HepG2 (cell line): ENCODE measurements around the gene EVC. TPM values are rescaled to one million over a fixed set of nuclear protein-coding genes. Genes with fewer than 3 reads are reported as not detected.

Source experiments
- ATAC-seq: fragments of 200-7000 bp; cut with Tn5 transposase; 3 replicates; pipeline ENCODE4 v1.9.1; 2020; ENCODE audit warnings: mild to moderate bottlenecking, moderate library complexity
- BruUV-seq: library from RNA; stranded (reverse); fragments of 400-500 nt; replicated peaks from 2 replicates; lab custom pipeline; 2021; lab: Mats Ljungman, UMichigan
- CTCF ChIA-PET: fragments of 300-600 bp; formaldehyde crosslinking; extraction: SDS; loops from one replicate; lab custom pipeline; 2021; ENCODE audit warnings: low total read pairs, inconsistent platforms, low intra/inter-chr PET ratio; lab: Yijun Ruan, JAX
- POLR2A ChIA-PET: fragments of 350-600 bp; sonication (Branson Sonifier 250); formaldehyde crosslinking; loops from one replicate; lab custom pipeline; 2020; ENCODE audit warnings: antibody characterized with exemption, inconsistent platforms; lab: Yijun Ruan, JAX
- DNase-seq: peaks from one replicate; pipeline ENCODE4 v3.0.0-alpha.2; 2015; ENCODE audit warnings: low spot score
- FAIRE-seq: peaks from 3 replicates; lab custom pipeline; 2011; peaks lifted over from hg19 to GRCh38; lab: Jason Lieb, UNC
- H2AFZ ChIP-seq: one replicate; pipeline ENCODE4 v1.6.1; 2011; ENCODE audit warnings: low read length, inconsistent platforms
- H3K27ac ChIP-seq: fragments of 300-600 bp; 3 replicates; pipeline ENCODE4 v1.8.0; 2011; ENCODE audit warnings: mixed run types, mild to moderate bottlenecking, mixed read lengths, low read length, inconsistent platforms; ENCODE audit not compliant: insufficient read depth; ENCODE audit errors: extremely low read length
- H3K27me3 ChIP-seq, 2 experiments: fragments of 200-600 bp in 1 of 2; 2 replicates in 1 of 2; 3 replicates in 1 of 2; pipeline versions ENCODE4 v1.6.0 to v1.8.0; 2011; ENCODE audit warnings: low read length in 2 of 2, mild to moderate bottlenecking in 2 of 2, moderate library complexity in 2 of 2, inconsistent platforms in 1 of 2; ENCODE audit not compliant: insufficient read depth in 2 of 2, control insufficient read depth in 1 of 2
- H3K36me3 ChIP-seq, 2 experiments: fragments of 200-600 bp in 1 of 2; replicated peaks in 1 of 2; 2 replicates in 1 of 2; 3 replicates in 1 of 2; pipeline versions ENCODE4 v1.5.1 to v1.8.0; 2011; ENCODE audit warnings: low read length in 2 of 2, inconsistent platforms in 1 of 2; ENCODE audit not compliant: insufficient read depth in 2 of 2, control insufficient read depth in 1 of 2
- H3K4me1 ChIP-seq: 2 replicates; pipeline ENCODE4 v1.5.1; 2012; ENCODE audit warnings: low read length, inconsistent platforms; ENCODE audit not compliant: insufficient read depth
- H3K4me2 ChIP-seq: 2 replicates; pipeline ENCODE4 v1.6.0; 2011; ENCODE audit warnings: low read depth, low read length, inconsistent platforms
- H3K4me3 ChIP-seq, 3 experiments: fragments of 200-600 bp in 1 of 3; sonication (generic), shearing (Covaris generic) in 1 of 3; replicated peaks in 1 of 3; 2 replicates each; pipeline ENCODE4 v1.5.1; 2011 to 2016; ENCODE audit warnings: low read length in 3 of 3, inconsistent platforms in 2 of 3, low read depth in 2 of 3, mild to moderate bottlenecking in 2 of 3, control low read depth in 1 of 3, mixed read lengths in 1 of 3; ENCODE audit not compliant: insufficient read depth in 1 of 3
- H3K79me2 ChIP-seq: one replicate; pipeline ENCODE4 v1.6.1; 2011; ENCODE audit warnings: low read length, inconsistent platforms; ENCODE audit not compliant: insufficient read depth
- H3K9ac ChIP-seq: 2 replicates; pipeline ENCODE4 v1.6.0; 2011; ENCODE audit warnings: mild to moderate bottlenecking, low read depth, low read length, inconsistent platforms; ENCODE audit not compliant: insufficient read depth
- H3K9me3 ChIP-seq: 2 replicates; pipeline ENCODE4 v1.5.1; 2012; ENCODE audit warnings: mild to moderate bottlenecking, low read length
- H4K20me1 ChIP-seq: 2 replicates; pipeline ENCODE4 v1.6.0; 2011; ENCODE audit warnings: inconsistent platforms, mild to moderate bottlenecking, low read length, moderate library complexity; ENCODE audit not compliant: insufficient read depth
- ASH2L ChIP-seq: fragments of 300-600, 200-600 bp; sonication (generic); IDR thresholded peaks from 2 replicates; pipeline ENCODE4 v1.7.0; 2017; ENCODE audit warnings: low read depth, mild to moderate bottlenecking, moderate library complexity, mixed read lengths, low read length; ENCODE audit not compliant: insufficient read length
- DPF2 ChIP-seq: sonication (generic); formaldehyde crosslinking; IDR thresholded peaks from 2 replicates; pipeline ENCODE4 v1.4.0; 2020; ENCODE audit warnings: mild to moderate bottlenecking, low read depth, missing genetic modification reagents, borderline replicate concordance
- FOXK1 ChIP-seq: sonication (generic); formaldehyde crosslinking; IDR thresholded peaks from 2 replicates; pipeline ENCODE4 v1.4.0; 2020; ENCODE audit warnings: low read depth, missing genetic modification reagents, borderline replicate concordance
- SOX13 ChIP-seq, 3 experiments: fragments of 450-650 bp in 1 of 3; sonication (generic) in 1 of 3; formaldehyde crosslinking in 1 of 3; IDR thresholded peaks in 2 of 3; conservative IDR thresholded peaks in 1 of 3; 2 replicates each; pipeline versions ENCODE4 v1.5.0 to v1.6.1; 2016 to 2020; ENCODE audit warnings: antibody characterized with exemption in 1 of 3, mild to moderate bottlenecking in 1 of 3, missing compliant biosample characterization in 1 of 3, missing genetic modification reagents in 1 of 3, moderate library complexity in 1 of 3
- SOX5 ChIP-seq: IDR thresholded peaks from 2 replicates; pipeline ENCODE4 v1.6.1; 2016; ENCODE audit warnings: borderline replicate concordance
- WGBS: methylation state at CpG from one replicate; pipeline ENCODE4 v1.1.6; 2017; ENCODE audit warnings: low lambda C conversion rate; 5-methylcytosine and 5-hydroxymethylcytosine counted together
- in situ Hi-C: cut with HindIII; loops from 2 replicates; pipeline ENCODE4 v1.10.0; 2017; ENCODE audit warnings: low pct_unique_long_range_greater_than_20kb; ENCODE audit not compliant: extremely low pct_ligation_motif_present
- intact Hi-C: fragments of 100-400 bp; cut with micrococcal nuclease; formaldehyde crosslinking; loops from one replicate; pipeline ENCODE4 v1.10.0; 2022; ENCODE audit not compliant: unreplicated experiment
- polyA plus RNA-seq, 8 experiments: library from polyadenylated mRNA; depleted of rRNA in 3 of 8; stranded (reverse) in 7 of 8; unstranded in 1 of 8; fragments of >200 nt; fragmentation: Illumina TruSeq in 4 of 8; extraction: Trizol in 4 of 8; gene quantifications; 2 replicates each; pipeline versions ENCODE4 v1.2.1 to v1.2.3, GENCODE V29; 2011 to 2016; ENCODE audit warnings: low read depth in 4 of 8, missing spikeins in 1 of 8, mixed read lengths in 1 of 8; ENCODE audit not compliant: insufficient read depth in 1 of 8
- total RNA-seq, 5 experiments: library from RNA; depleted of rRNA; stranded (reverse); fragments of >200 nt; fragmentation: Illumina TruSeq; extraction: Trizol; gene quantifications; 2 replicates each; pipeline ENCODE4 v1.2.3, GENCODE V29; 2016; ENCODE audit warnings: low read depth in 1 of 5
- TF ChIP-seq, protein P1 (sequence below): sonication (generic); formaldehyde crosslinking; IDR thresholded peaks from 2 replicates; pipeline ENCODE4 v1.5.0; 2020; ENCODE audit warnings: mild to moderate bottlenecking, missing genetic modification reagents
- TF ChIP-seq, protein P2 (sequence below): sonication (generic); formaldehyde crosslinking; conservative IDR thresholded peaks from 2 replicates; pipeline ENCODE4 v1.4.0; 2020; ENCODE audit warnings: mild to moderate bottlenecking, missing genetic modification reagents, moderate library complexity
- TF ChIP-seq, protein P3 (sequence below): sonication (generic); formaldehyde crosslinking; IDR thresholded peaks from 2 replicates; pipeline ENCODE4 v1.9.0; 2021; ENCODE audit warnings: missing genetic modification reagents, mild to moderate bottlenecking, borderline replicate concordance
- TF ChIP-seq, protein P4 (sequence below): IDR thresholded peaks from 2 replicates; pipeline ENCODE4 v1.4.0; 2020; ENCODE audit warnings: mild to moderate bottlenecking, missing genetic modification reagents

EVC gene
- total and polyA plus RNA-seq, 2 of the 13 experiments (the other 11 are each of a cell fraction or from before 2014, with no cell fraction given), result 3.1 to 4.9 TPM

GRCh38 chr4:5717449-5718158, 6.6 kb downstream of the EVC start:
- POLR2A ChIA-PET, result no interaction called here
- Histone ChIP-seq H3K9ac (peak overlapping the region; percentile 35), H3K4me2 (peak overlapping the region; percentile 59), H3K36me3 (peaks cover 1 to 14% of the 10 kb centered on the region in 2 experiments; a peak in 3 of 5 replicates), H3K4me3 (peak overlapping the region in 1 of 3 experiments; percentile 20; a peak in 1 of 6 replicates), H3K9me3 (peaks cover 7% of the 10 kb centered on the region), H2AFZ (peak overlapping the region; percentile 58), H3K79me2 (peaks cover 4% of the 10 kb centered on the region), H3K27ac (peak overlapping the region; percentile 64), H3K4me1 (peaks cover 75% of the 10 kb centered on the region), H4K20me1 (no peaks in the 10 kb centered on the region), H3K27me3 (no peaks in the 10 kb centered on the region; a peak in 1 of 5 replicates)
- no peak for FAIRE-seq
- in situ Hi-C loops (no loop called here), intact Hi-C loops (no loop called here)
- no TSS peak for BruUV-seq
- CTCF ChIA-PET, result no interaction called here
- 18% methylated on average over 4 of the region's 4 CpGs for WGBS
- peak; percentile 79 for ATAC-seq
- DNase-seq, result peak; percentile 53
- TF ChIP-seq DPF2 (CRISPR knock-in tag), result 0 out of 2 replicates have a peak, but pooled peaks have one; percentile 42
- peak; percentile 16 for TF ChIP-seq ASH2L
- no peak for TF ChIP-seq SOX13 (IDR thresholded peaks at IDR 0.05)
- peak in 1 of 2 experiments; percentile 83; a peak in 2 of 4 replicates for TF ChIP-seq SOX13 (CRISPR knock-in tag; conservative IDR thresholded peaks at IDR 0.05 in 1 of 2, IDR thresholded peaks at IDR 0.05 in 1 of 2)
- TF ChIP-seq, protein P1, sequence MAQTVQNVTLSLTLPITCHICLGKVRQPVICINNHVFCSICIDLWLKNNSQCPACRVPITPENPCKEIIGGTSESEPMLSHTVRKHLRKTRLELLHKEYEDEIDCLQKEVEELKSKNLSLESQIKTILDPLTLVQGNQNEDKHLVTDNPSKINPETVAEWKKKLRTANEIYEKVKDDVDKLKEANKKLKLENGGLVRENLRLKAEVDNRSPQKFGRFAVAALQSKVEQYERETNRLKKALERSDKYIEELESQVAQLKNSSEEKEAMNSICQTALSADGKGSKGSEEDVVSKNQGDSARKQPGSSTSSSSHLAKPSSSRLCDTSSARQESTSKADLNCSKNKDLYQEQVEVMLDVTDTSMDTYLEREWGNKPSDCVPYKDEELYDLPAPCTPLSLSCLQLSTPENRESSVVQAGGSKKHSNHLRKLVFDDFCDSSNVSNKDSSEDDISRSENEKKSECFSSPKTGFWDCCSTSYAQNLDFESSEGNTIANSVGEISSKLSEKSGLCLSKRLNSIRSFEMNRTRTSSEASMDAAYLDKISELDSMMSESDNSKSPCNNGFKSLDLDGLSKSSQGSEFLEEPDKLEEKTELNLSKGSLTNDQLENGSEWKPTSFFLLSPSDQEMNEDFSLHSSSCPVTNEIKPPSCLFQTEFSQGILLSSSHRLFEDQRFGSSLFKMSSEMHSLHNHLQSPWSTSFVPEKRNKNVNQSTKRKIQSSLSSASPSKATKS (CRISPR knock-in tag), result no peak
- TF ChIP-seq, protein P2, sequence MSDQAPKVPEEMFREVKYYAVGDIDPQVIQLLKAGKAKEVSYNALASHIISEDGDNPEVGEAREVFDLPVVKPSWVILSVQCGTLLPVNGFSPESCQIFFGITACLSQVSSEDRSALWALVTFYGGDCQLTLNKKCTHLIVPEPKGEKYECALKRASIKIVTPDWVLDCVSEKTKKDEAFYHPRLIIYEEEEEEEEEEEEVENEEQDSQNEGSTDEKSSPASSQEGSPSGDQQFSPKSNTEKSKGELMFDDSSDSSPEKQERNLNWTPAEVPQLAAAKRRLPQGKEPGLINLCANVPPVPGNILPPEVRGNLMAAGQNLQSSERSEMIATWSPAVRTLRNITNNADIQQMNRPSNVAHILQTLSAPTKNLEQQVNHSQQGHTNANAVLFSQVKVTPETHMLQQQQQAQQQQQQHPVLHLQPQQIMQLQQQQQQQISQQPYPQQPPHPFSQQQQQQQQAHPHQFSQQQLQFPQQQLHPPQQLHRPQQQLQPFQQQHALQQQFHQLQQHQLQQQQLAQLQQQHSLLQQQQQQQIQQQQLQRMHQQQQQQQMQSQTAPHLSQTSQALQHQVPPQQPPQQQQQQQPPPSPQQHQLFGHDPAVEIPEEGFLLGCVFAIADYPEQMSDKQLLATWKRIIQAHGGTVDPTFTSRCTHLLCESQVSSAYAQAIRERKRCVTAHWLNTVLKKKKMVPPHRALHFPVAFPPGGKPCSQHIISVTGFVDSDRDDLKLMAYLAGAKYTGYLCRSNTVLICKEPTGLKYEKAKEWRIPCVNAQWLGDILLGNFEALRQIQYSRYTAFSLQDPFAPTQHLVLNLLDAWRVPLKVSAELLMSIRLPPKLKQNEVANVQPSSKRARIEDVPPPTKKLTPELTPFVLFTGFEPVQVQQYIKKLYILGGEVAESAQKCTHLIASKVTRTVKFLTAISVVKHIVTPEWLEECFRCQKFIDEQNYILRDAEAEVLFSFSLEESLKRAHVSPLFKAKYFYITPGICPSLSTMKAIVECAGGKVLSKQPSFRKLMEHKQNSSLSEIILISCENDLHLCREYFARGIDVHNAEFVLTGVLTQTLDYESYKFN (CRISPR knock-in tag), result peak; percentile 81
- TF ChIP-seq, protein P3, sequence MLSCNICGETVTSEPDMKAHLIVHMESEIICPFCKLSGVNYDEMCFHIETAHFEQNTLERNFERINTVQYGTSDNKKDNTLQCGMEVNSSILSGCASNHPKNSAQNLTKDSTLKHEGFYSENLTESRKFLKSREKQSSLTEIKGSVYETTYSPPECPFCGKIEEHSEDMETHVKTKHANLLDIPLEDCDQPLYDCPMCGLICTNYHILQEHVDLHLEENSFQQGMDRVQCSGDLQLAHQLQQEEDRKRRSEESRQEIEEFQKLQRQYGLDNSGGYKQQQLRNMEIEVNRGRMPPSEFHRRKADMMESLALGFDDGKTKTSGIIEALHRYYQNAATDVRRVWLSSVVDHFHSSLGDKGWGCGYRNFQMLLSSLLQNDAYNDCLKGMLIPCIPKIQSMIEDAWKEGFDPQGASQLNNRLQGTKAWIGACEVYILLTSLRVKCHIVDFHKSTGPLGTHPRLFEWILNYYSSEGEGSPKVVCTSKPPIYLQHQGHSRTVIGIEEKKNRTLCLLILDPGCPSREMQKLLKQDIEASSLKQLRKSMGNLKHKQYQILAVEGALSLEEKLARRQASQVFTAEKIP, result no peak
- TF ChIP-seq, protein P4, sequence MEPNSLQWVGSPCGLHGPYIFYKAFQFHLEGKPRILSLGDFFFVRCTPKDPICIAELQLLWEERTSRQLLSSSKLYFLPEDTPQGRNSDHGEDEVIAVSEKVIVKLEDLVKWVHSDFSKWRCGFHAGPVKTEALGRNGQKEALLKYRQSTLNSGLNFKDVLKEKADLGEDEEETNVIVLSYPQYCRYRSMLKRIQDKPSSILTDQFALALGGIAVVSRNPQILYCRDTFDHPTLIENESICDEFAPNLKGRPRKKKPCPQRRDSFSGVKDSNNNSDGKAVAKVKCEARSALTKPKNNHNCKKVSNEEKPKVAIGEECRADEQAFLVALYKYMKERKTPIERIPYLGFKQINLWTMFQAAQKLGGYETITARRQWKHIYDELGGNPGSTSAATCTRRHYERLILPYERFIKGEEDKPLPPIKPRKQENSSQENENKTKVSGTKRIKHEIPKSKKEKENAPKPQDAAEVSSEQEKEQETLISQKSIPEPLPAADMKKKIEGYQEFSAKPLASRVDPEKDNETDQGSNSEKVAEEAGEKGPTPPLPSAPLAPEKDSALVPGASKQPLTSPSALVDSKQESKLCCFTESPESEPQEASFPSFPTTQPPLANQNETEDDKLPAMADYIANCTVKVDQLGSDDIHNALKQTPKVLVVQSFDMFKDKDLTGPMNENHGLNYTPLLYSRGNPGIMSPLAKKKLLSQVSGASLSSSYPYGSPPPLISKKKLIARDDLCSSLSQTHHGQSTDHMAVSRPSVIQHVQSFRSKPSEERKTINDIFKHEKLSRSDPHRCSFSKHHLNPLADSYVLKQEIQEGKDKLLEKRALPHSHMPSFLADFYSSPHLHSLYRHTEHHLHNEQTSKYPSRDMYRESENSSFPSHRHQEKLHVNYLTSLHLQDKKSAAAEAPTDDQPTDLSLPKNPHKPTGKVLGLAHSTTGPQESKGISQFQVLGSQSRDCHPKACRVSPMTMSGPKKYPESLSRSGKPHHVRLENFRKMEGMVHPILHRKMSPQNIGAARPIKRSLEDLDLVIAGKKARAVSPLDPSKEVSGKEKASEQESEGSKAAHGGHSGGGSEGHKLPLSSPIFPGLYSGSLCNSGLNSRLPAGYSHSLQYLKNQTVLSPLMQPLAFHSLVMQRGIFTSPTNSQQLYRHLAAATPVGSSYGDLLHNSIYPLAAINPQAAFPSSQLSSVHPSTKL (CRISPR knock-in tag), result peak; percentile 38; the same call in 1 of the 2 replicates
- 0 out of 2 replicates have a peak, but pooled peaks have one; percentile 11 for TF ChIP-seq FOXK1 (CRISPR knock-in tag)
- peak; percentile 68; the same call in 1 of the 2 replicates for TF ChIP-seq SOX5 (CRISPR knock-in tag)
